Stimulated activated CD4-positive, alpha-beta T cell treated with anti-CD3 and anti-CD28 coated beads, Interleukin-4, amount 100 ng/mL, for 24 hours (primary cell): ENCODE measurements around the gene NUDT4.

Source experiments
- DNase-seq: peaks from one replicate; pipeline ENCODE4 v3.0.0-alpha.2; 2020

NUDT4 gene

GRCh38 chr12:93377252-93378195 lies at the start of gene NUDT4:
Gene NUDT4, plus strand, starts transcription at chr12:93377925. Its CDS starts 398 bp downstream, at chr12:93378323.
- peak; percentile 96 for DNase-seq

GRCh38 chr12:93333054-93333453 lies 44.7 kb upstream of the NUDT4 start:
- DNase-seq: no peak

- no peak for DNase-seq
Observed at GRCh38 chr12:93333828-93334227, 43.9 kb upstream of the NUDT4 start.

GRCh38 chr12:93335603-93336162 lies 42.0 kb upstream of the NUDT4 start:
- DNase-seq: no peak

GRCh38 chr12:93336291-93336741 lies 41.4 kb upstream of the NUDT4 start:
- no peak for DNase-seq

- DNase-seq: no peak
Observed at GRCh38 chr12:93338598-93338997, 39.1 kb upstream of the NUDT4 start.

GRCh38 chr12:93339695-93340094 lies 38.0 kb upstream of the NUDT4 start:
- no peak for DNase-seq

- no peak for DNase-seq
Observed at GRCh38 chr12:93341409-93342049, 36.2 kb upstream of the NUDT4 start.

- DNase-seq: no peak
Observed at GRCh38 chr12:93347054-93347785, 30.5 kb upstream of the NUDT4 start.

GRCh38 chr12:93348575-93349435 lies 28.9 kb upstream of the NUDT4 start:
- DNase-seq: no peak

- DNase-seq: no peak
Observed at GRCh38 chr12:93351726-93352125, 26.0 kb upstream of the NUDT4 start.

- no peak for DNase-seq
Observed at GRCh38 chr12:93352321-93352720, 25.4 kb upstream of the NUDT4 start.

- no peak for DNase-seq
Observed at GRCh38 chr12:93356214-93356613, 21.5 kb upstream of the NUDT4 start.

GRCh38 chr12:93358058-93358457 lies 19.7 kb upstream of the NUDT4 start:
- no peak for DNase-seq

GRCh38 chr12:93358821-93359220 lies 18.9 kb upstream of the NUDT4 start:
- no peak for DNase-seq

GRCh38 chr12:93360688-93361087 lies 17.0 kb upstream of the NUDT4 start:
- DNase-seq: no peak

- no peak for DNase-seq
Observed at GRCh38 chr12:93361151-93361919, 16.4 kb upstream of the NUDT4 start.

GRCh38 chr12:93363841-93364297 lies 13.9 kb upstream of the NUDT4 start:
- no peak for DNase-seq

GRCh38 chr12:93365616-93366405 lies 11.9 kb upstream of the NUDT4 start:
- DNase-seq: no peak

- DNase-seq: no peak
Observed at GRCh38 chr12:93366422-93366821, 11.3 kb upstream of the NUDT4 start.
